K562 (cell line): ENCODE measurements around the gene SLC48A1. TPM values are rescaled to one million over a fixed set of nuclear protein-coding genes. Genes with fewer than 3 reads are reported as not detected.

Experiments
- DPF2 ChIP-seq: fragments of 450-650 bp; IDR thresholded peaks from 2 replicates; pipeline ENCODE4 v1.6.1; 2016
- EZH2 ChIP-seq: IDR thresholded peaks from 2 replicates; pipeline ENCODE4 v1.6.1; 2012; ENCODE audit warnings: low read depth, mild to moderate bottlenecking, inconsistent platforms, low read length, borderline replicate concordance
- FOXO4 ChIP-seq: fragments of 450-650 bp; formaldehyde crosslinking; IDR thresholded peaks from 2 replicates; pipeline ENCODE4 v1.4.0; 2020; ENCODE audit warnings: mild to moderate bottlenecking, moderate library complexity
- GATAD2B ChIP-seq: fragments of 450-650 bp; IDR thresholded peaks from 2 replicates; pipeline ENCODE4 v1.6.1; 2017; ENCODE audit warnings: mild to moderate bottlenecking, borderline replicate concordance
- GTF2A2 ChIP-seq: IDR thresholded peaks from 2 replicates; pipeline ENCODE4 v1.6.1; 2016; ENCODE audit warnings: mild to moderate bottlenecking, missing genetic modification characterization, missing compliant biosample characterization
- KDM5B ChIP-seq: fragments of 200-600 bp; sonication (generic); IDR thresholded peaks from 2 replicates; pipeline ENCODE4 v1.6.1; 2012; ENCODE audit warnings: low read depth, mild to moderate bottlenecking, moderate library complexity, low read length, control low read depth, inconsistent platforms; ENCODE audit not compliant: insufficient replicate concordance
- LEF1 ChIP-seq: fragments of 450-650 bp; IDR thresholded peaks from 2 replicates; pipeline ENCODE4 v1.6.1; 2016; ENCODE audit warnings: mild to moderate bottlenecking
- MECOM ChIP-seq: fragments of 250-450 bp; sonication (Bioruptor Pico); IDR thresholded peaks from 2 replicates; pipeline ENCODE4 v1.8.0; 2022; ENCODE audit warnings: inconsistent platforms
- MEF2D ChIP-seq: conservative IDR thresholded peaks from 2 replicates; pipeline ENCODE4 v1.6.1; 2016; ENCODE audit warnings: low read depth, missing genetic modification characterization, missing compliant biosample characterization
- NCOA4 ChIP-seq: fragments of 450-650 bp; IDR thresholded peaks from 2 replicates; pipeline ENCODE4 v1.6.1; 2018; ENCODE audit warnings: mild to moderate bottlenecking; ENCODE audit not compliant: partially characterized antibody
- NR1H2 ChIP-seq: sonication (generic); formaldehyde crosslinking; IDR thresholded peaks from 2 replicates; pipeline ENCODE4 v1.4.0; 2020; ENCODE audit warnings: mild to moderate bottlenecking, missing genetic modification reagents
- PHB2 ChIP-seq: fragments of 450-650 bp; IDR thresholded peaks from 2 replicates; pipeline ENCODE4 v1.6.1; 2017; ENCODE audit warnings: low read depth
- POLR2A ChIP-seq: fragments of 450-650 bp; conservative IDR thresholded peaks from 2 replicates; pipeline ENCODE4 v1.6.1; 2016
- POLR2AphosphoS2 ChIP-seq: IDR thresholded peaks from 2 replicates; pipeline ENCODE4 v1.6.1; 2012; ENCODE audit warnings: low read length, improper control_type of control experiment
- POLR2G ChIP-seq: fragments of 200-400 bp; formaldehyde crosslinking; IDR thresholded peaks from 2 replicates; pipeline ENCODE4 v1.6.1; 2017; ENCODE audit warnings: low read depth, mild to moderate bottlenecking, antibody characterized with exemption, low read length, moderate library complexity
- SIN3B ChIP-seq: fragments of 450-650 bp; IDR thresholded peaks from 2 replicates; pipeline ENCODE4 v1.6.1; 2017; ENCODE audit warnings: low read depth, mild to moderate bottlenecking, moderate library complexity
- SP1 ChIP-seq: sonication (generic); formaldehyde crosslinking; IDR thresholded peaks from 2 replicates; pipeline ENCODE4 v1.8.1; 2022; ENCODE audit warnings: mild to moderate bottlenecking, missing genetic modification reagents
- SREBF2 ChIP-seq: sonication (generic); formaldehyde crosslinking; IDR thresholded peaks from 2 replicates; pipeline ENCODE4 v1.4.0; 2020; ENCODE audit warnings: mild to moderate bottlenecking, missing genetic modification reagents
- TCFL5 ChIP-seq: fragments of 250-450 bp; sonication (Bioruptor Pico); conservative IDR thresholded peaks from 2 replicates; pipeline ENCODE4 v1.6.1; 2021; ENCODE audit warnings: mild to moderate bottlenecking, moderate library complexity, matching md5 sums
- TEAD4 ChIP-seq, 2 experiments: sonication (generic) in 1 of 2; formaldehyde crosslinking in 1 of 2; IDR thresholded peaks; 2 replicates each; pipeline versions ENCODE4 v1.6.1 to v1.8.0; 2012 to 2022; ENCODE audit warnings: borderline replicate concordance in 1 of 2, inconsistent platforms in 1 of 2, low read length in 1 of 2, mild to moderate bottlenecking in 1 of 2, missing genetic modification reagents in 1 of 2
- ZBTB7A ChIP-seq: IDR thresholded peaks from 2 replicates; pipeline ENCODE4 v1.6.1; 2011; ENCODE audit warnings: low read depth, mild to moderate bottlenecking, low read length, moderate library complexity, borderline replicate concordance; ENCODE audit not compliant: control insufficient read depth
- ZNF263 ChIP-seq: sonication (generic); formaldehyde crosslinking; IDR thresholded peaks from 2 replicates; pipeline ENCODE4 v1.8.0; 2022; ENCODE audit warnings: mild to moderate bottlenecking, missing genetic modification reagents, borderline replicate concordance
- ZNF408 ChIP-seq: fragments of 250-450 bp; sonication (Bioruptor Pico); IDR thresholded peaks from 2 replicates; pipeline ENCODE4 v1.4.0; 2020; ENCODE audit warnings: low read depth, mild to moderate bottlenecking, moderate library complexity
- polyA plus RNA-seq, 8 experiments: library from polyadenylated mRNA; depleted of rRNA in 4 of 8; stranded (reverse) in 5 of 8; unstranded in 3 of 8; fragments of >200 nt; fragmentation: Nextera tagmentation in 2 of 8; fragmentation: Illumina TruSeq in 1 of 8; extraction: Ambion mirVana in 2 of 8; extraction: Trizol in 1 of 8; gene quantifications; 2 replicates each; pipeline versions ENCODE4 v1.2.1 to v1.2.3, GENCODE V29; 2011 to 2014; ENCODE audit warnings: inconsistent platforms in 1 of 8, missing spikeins in 1 of 8
- total RNA-seq, 7 experiments: library from RNA; depleted of rRNA in 6 of 7; stranded (reverse); fragments of >200 nt in 6 of 7; fragmentation: Illumina TruSeq in 2 of 7; extraction: Trizol in 2 of 7; gene quantifications; 2 replicates each; pipeline versions ENCODE4 v1.2.1 to v1.2.3, GENCODE V29; 2011 to 2021; ENCODE audit warnings: low replicate concordance in 1 of 7
- TF ChIP-seq, protein P1 (sequence below), 2 experiments: fragments of 250-450 bp in 1 of 2; fragments of 450-650 bp in 1 of 2; sonication (Bioruptor Pico) in 1 of 2; IDR thresholded peaks; 2 replicates each; pipeline versions ENCODE4 v1.6.1 to v1.8.0; 2016 to 2021; ENCODE audit warnings: mild to moderate bottlenecking in 2 of 2, moderate library complexity in 2 of 2, missing compliant biosample characterization in 1 of 2, missing genetic modification characterization in 1 of 2
- TF ChIP-seq, protein P2 (sequence below): fragments of 450-650 bp; IDR thresholded peaks from 2 replicates; pipeline ENCODE4 v1.7.1; 2018; ENCODE audit warnings: mild to moderate bottlenecking, low read depth; ENCODE audit not compliant: partially characterized antibody

SLC48A1 gene
- total and polyA plus RNA-seq, 9 of the 15 experiments (the other 6 are each of a cell fraction or from before 2014, with no cell fraction given) = 10.7 to 37.5 (median 18.7) TPM

DNA sequence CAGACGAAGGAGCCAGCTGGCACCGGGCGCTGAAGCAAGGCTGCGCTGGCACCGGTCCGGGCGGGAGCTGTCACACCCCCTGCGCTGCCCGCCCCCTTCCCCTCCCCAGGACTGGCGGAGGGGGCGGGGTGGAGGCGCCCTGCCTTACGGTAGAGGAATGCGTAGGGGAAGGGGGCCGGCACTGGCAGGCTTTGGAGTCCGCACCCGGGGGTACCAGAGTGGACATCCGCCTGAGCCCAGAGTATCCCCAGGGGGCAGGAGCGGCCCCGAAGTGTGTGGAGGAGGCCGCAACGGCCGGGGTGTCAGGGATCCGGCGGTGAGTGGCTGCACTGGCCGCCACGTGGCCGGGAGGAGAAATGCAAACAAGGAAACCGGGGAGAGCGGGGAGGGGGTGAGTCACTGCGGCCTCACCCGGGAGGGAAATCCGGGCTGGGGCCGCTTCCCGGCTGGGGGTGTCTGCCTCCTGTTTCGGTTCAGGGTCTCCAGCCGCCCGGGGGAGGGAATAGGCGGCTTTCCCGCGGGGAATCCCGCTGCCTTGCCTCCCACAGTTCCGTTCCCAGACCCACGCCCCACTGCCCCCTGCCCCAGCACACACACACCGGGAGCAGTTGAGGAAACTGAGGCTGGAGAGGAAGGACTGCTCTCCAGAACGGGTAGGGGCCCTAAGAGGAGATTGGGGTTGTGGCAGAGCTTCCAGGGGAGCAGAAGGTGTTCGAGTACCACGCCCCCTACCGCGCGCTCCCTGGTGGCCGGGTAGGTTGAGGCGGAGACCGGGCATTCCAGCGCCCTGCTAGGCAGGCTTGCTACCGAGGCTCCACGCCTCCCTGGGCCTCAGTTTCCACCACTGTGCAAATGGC lies 14.0 kb upstream of the SLC48A1 start, which contains the start of gene RAPGEF3 (continued):
- TF ChIP-seq KDM5B (no peak), NCOA4 (no peak), POLR2AphosphoS2 (no peak), SIN3B (no peak), POLR2A (peak; percentile 62), EZH2 (no peak), FOXO4 (CRISPR knock-in tag) (no peak), DPF2 (0 out of 2 replicates have a peak, but pooled peaks have one; percentile 75), PHB2 (no peak), SP1 (no peak; the same call in 1 of the 2 replicates), GATAD2B (no peak; the same call in 1 of the 2 replicates), LEF1 (no peak), POLR2G (peak; percentile 82), GTF2A2 (tag) (no peak), NR1H2 (CRISPR knock-in tag) (no peak), ZNF408 (CRISPR knock-in tag) (no peak), MECOM (CRISPR knock-in tag) (no peak), ZNF263 (CRISPR knock-in tag) (0 out of 2 replicates have a peak, but pooled peaks have one; percentile 51), TEAD4 (IDR thresholded peaks at IDR 0.05; ENCODE audit: low read length) (no peak), TEAD4 (CRISPR knock-in tag; IDR thresholded peaks at IDR 0.05; ENCODE audit: borderline replicate concordance) (no peak), ZBTB7A (no peak), TCFL5 (CRISPR knock-in tag) (no peak), MEF2D (tag) (no peak), SREBF2 (no peak)
- TF ChIP-seq, protein P1, sequence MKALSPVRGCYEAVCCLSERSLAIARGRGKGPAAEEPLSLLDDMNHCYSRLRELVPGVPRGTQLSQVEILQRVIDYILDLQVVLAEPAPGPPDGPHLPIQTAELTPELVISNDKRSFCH (CRISPR knock-in tag; IDR thresholded peaks at IDR 0.05) = no peak
- TF ChIP-seq, protein P1 (tag; IDR thresholded peaks at IDR 0.05) = no peak
- TF ChIP-seq, protein P2, sequence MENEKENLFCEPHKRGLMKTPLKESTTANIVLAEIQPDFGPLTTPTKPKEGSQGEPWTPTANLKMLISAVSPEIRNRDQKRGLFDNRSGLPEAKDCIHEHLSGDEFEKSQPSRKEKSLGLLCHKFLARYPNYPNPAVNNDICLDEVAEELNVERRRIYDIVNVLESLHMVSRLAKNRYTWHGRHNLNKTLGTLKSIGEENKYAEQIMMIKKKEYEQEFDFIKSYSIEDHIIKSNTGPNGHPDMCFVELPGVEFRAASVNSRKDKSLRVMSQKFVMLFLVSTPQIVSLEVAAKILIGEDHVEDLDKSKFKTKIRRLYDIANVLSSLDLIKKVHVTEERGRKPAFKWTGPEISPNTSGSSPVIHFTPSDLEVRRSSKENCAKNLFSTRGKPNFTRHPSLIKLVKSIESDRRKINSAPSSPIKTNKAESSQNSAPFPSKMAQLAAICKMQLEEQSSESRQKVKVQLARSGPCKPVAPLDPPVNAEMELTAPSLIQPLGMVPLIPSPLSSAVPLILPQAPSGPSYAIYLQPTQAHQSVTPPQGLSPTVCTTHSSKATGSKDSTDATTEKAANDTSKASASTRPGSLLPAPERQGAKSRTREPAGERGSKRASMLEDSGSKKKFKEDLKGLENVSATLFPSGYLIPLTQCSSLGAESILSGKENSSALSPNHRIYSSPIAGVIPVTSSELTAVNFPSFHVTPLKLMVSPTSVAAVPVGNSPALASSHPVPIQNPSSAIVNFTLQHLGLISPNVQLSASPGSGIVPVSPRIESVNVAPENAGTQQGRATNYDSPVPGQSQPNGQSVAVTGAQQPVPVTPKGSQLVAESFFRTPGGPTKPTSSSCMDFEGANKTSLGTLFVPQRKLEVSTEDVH = no peak
